GM19455 (cell line): Measurements from ENCODE around the gene TRIM63.

Experiments
- ATAC-seq: cut with Tn5 transposase; IDR thresholded peaks from one replicate; pipeline ENCODE4 v1.9.1; 2021; ENCODE audit not compliant: unreplicated experiment

The TRIM63 gene

GRCh38 chr1:26058052-26058595, 9.3 kb downstream of the TRIM63 start:
- ATAC-seq, result no peak

GRCh38 chr1:26057189-26057588, 10.2 kb downstream of the TRIM63 start:
- ATAC-seq, result no peak

- ATAC-seq, result no peak
Observed at GRCh38 chr1:26055041-26055440, 12.4 kb downstream of the TRIM63 start.

DNA sequence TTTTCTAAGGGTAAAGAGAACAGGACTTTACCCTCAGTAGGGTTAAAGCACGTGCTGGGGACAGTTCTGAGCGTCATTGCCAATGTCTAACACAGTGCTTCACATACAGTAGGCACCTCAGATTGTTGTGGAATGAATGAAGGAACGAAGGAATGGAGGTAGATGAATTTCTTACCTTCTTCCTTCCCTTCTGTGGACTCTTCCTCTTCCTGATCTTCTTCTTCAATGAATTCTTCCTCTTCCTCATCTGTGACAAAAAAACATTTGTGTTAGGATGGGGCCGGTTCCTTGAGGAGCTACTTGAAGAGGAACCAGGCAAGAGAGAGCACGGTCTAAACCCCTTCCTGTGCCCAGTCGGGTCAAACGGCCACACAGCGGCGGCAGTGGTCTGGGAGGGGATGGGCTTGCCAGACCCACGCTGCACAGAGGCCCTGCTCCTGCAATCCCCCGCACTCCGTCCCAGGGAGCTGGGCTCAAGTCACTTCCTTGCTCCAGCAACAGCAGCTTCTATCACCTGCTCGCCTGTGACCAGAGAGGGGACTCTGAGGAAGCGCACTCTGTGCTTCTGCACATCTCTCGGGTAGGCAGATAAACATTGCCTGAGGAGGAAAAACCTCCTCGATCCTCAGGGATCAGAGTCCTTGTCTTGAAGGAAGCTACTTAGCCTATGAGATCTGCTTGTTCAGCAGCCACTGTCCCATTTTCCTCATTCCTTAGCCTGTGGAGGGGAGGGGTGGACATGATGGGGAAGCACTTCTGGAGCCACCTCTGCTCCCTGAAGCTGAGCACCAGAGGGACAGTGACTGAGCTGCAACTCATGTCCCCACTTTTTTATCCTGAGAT, 13.5 kb downstream of the TRIM63 start:
- no peak for ATAC-seq

GRCh38 chr1:26050248-26050640, 17.2 kb downstream of the TRIM63 start:
- no peak for ATAC-seq

- ATAC-seq, result no peak
Observed at GRCh38 chr1:26049531-26050247, 17.7 kb downstream of the TRIM63 start.

DNA sequence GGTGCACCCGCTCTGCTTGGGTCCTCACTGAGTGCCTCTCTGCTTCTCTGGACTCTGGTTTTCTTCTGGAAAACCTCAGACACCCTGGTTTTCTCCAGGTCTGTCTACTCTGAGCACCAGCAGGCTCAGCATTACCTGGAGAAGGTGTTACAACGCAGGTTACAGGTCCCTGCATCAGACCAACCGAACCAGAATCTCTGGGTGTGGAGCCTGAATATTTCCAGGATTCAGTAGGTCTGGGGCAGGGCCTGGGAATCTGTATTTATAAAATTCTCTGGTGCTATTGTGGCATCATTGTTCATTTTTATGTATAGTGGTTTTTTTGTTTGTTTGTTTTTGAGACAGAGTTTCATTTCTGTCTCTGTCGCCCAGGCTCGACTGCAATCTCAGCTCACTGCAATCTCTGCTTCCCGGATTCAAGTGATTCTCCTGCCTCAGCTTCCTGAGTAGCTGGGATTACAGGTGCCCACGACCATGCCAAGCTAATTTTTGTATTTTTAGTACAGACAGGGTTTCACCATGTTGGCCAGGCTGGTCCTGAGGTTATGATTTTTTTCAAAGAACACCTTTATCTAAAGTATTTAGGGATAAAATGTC, 20.1 kb downstream of the TRIM63 start:
- no peak for ATAC-seq

- ATAC-seq, result no peak
Observed at GRCh38 chr1:26046246-26047095, 21.0 kb downstream of the TRIM63 start.

DNA sequence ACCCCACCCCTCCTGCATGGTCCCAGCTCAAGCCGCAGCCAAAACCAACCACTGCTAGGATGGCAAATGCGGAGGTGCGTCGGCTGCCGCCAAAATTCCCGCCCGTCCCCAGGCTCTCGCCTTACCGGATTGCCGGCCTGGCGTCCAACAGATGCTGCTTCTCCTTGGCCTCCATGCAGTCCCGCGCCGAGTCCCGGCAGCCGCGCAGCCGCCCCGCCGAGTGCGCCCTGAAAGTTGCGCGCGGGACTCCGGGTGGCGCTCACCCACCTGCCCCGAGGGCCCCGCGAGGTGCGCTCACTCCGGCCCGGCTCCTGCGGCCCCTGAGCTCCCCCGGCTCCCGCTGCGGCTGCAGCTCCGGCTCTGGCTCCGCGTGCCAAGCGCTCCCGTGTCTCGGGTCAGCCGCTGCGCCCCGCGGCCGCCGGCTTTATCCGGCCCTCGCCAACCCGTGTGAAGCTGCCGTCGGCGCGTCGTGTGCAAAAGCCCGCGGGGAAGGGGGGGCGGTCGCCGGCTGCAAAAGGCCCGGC, 21.6 kb downstream of the TRIM63 start, which contains the start of gene SLC30A2:
Gene SLC30A2, minus strand, starts transcription at position 397 of the 524 bp plus-strand sequence. Its CDS starts 222 bp downstream, at position 175.
- no peak for ATAC-seq

DNA sequence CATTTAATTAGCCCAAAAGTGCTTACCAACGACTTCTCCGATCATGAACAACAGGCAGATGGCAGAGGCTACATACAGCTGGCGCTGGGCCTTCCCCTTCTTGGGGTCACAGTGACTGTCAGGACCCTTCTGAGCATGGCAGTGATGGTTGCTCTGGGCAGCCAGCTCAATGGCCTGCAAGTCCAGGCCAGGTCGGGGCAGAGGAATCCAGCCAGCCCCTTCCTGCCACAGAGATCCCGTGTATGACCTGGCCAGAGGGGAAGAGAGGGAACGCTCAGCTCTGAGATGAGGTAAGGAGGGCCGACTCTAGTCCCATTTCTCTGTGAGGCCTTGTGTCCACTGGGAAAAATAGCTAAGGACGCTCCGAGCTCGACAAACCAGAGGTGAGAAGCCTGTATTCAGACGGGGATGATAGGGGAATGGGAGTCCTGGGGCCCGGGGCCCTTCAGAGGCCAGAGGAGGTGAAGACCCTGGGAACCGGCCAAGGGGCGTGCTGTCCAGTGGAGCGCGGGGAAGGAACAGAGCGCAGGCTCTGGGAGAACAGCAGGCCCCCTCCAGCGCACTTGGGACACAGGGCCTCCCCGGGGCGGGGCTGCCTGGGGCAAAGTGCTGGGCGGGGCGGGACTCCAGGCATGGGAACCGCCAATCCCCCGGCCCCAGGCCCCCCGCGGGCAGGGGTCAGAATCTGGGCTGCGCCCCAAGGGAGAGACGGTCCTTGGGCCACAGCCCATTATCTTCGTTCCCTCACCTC, 22.3 kb downstream of the TRIM63 start:
- ATAC-seq, result no peak

GRCh38 chr1:26044414-26044813, 23.0 kb downstream of the TRIM63 start:
- ATAC-seq, result no peak

DNA sequence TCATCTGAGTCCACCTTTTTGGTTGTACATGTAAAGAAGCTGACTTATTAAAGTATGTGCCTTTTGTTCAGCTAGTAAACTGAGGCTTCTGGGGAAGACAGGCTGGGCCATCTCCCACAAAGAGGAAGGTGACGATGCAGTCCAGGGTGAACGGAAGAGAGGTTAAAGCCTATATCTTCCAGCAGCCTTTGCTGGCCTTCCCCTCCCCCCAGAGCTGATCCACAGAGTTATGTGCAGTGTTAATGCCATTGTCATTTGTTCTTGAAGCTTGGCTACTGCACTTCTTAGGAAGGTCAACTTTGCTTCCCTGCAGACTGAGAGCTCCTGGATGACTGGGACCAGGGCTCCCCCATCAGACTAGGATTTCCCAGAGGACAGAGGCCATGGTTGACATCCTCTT, 23.7 kb downstream of the TRIM63 start:
- ATAC-seq, result no peak

- no peak for ATAC-seq
Observed at GRCh38 chr1:26041978-26042377, 25.5 kb downstream of the TRIM63 start.

- ATAC-seq, result no peak
Observed at GRCh38 chr1:26041401-26041800, 26.0 kb downstream of the TRIM63 start.

GRCh38 chr1:26038904-26039303, 28.5 kb downstream of the TRIM63 start:
- ATAC-seq, result no peak

GRCh38 chr1:26038477-26038876, 29.0 kb downstream of the TRIM63 start:
- no peak for ATAC-seq

DNA sequence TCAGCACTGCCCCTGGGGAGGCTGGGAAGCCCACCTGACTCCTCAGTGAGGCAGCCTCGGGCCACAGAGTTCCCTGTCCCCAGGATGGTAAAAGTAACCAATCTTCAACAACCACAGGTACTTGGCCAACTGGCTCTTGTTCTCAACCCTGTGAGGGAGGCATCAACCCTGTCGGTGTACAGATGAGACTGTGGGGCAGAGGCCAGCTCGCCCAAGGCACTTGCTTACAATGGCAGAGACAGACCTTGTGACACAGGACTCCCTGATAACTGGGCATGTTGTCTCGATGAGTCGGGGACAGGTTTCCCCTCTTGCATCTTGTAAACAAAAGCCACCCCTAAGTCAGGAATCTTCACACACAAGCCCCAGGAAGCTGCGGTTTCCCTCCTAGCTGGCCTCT, 29.5 kb downstream of the TRIM63 start:
- ATAC-seq, result no peak

GRCh38 chr1:26036756-26037281, 30.6 kb downstream of the TRIM63 start:
- ATAC-seq, result no peak

GRCh38 chr1:26035959-26036755, 31.3 kb downstream of the TRIM63 start:
- ATAC-seq, result peak; percentile 55
